HG03060 (cell line): ENCODE measurements around the gene ZFHX2.

ENCODE experiments used
- ATAC-seq: cut with Tn5 transposase; IDR thresholded peaks from one replicate; pipeline ENCODE4 v1.9.1; 2021; ENCODE audit warnings: low read depth, moderate number of reproducible peaks; ENCODE audit not compliant: unreplicated experiment

The ZFHX2 gene

DNA sequence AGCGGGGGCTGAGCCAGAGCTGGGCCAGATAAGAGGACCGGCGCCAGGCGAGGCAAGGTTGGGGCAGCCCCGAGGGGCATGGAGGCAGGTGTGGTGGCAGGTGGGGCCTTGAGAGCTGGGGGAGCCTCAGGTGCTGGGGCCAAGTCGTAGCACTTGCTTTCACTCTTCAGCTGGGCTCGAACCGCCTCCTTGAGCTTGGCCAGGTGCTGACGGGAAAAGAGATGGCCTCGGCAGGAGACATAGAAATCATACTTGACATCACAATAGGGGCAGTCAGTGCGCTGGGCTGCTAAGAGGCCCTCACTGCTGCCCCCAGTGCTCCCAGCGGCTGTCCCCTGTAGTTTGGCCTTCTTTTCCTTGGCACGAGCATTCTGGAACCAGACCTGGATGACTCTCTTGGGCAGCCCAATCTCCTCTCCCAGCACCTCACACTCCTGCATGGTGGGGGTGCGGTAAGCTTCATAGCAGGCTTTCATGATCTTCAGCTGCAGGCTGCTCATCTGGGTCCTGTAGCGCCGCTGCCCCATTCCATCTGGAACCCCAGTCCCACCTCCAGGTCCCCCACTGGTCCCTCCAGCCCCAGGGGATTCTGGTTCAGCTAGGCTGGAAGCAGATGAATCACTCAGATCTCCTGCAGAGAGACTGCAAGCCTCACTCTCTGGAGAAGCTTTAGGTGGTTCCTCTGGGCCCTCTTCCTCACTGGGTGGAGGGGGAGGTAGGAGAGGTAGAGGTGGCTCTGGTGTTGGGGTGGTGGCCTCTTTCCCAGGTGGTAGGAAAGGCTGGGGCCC is 28.1 kb downstream of the ZFHX2 start:
- no peak for ATAC-seq

DNA sequence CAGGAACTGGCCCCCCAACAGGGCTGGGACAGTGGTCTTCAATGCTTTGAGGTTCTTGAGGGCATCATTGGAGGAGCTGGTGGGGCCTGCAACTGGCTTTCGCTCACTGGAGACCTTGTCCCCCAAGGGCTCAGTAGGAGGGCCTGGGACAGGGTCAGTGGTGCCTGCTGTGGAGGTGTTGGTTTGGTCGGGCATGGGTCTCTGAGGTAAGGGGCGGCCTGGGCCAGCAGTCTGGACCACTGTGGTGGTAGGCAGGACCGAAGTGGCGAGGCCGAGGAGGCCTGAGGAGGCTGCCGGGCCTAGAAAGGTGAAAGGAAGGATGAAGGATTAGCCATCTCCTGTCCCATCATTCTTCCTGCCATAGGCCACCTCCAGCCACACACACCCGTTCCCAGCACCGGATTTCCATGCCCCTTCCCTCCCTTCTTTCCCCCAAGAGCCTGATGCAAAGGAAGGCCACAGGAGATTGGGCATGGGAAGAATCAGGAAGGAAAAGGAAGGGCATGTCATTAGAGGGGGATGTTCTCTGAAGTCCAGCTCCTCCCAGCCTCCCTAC is 28.8 kb downstream of the ZFHX2 start:
- no peak for ATAC-seq

DNA sequence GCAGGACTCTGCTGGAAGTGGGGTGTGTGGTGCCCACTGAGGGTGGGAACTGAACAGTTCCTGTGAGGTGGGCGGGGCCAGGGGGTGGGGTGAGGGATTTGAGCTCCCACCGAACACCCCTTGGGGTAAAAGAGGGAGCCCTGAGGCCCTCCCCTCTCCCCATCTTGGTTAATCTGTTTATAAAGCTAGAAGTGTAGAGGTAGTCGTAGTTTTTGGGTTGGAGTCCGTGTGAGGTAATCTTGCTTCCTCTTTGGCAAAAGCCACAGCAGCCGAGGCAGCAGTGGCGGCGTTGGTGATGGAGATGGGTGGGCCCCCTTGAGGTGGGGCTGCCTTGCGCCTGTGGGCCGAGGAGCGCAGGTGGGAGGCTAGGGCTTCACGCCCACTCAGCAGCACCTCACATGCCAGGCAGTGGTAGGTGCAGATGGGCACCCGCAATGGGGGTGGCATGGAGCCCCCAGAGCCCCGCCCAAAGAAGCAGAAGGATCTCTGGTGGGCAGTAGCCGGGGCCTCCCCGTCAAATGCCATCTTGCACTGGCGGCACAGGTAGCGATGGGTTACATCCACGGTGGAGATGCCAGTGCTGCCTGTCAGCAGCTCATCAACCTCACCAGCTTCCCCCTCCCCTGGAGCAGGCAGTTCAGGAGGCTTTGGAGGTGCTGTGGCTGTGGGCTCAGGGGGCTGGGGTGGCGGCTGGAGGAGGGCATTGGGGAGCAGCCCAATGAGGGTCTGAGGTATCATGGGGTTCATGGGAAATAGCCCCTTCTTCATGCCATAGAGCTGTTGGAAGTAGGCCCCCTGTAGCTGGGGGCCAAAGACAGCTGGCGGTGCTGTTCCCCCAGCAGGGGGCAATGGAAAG is 29.6 kb downstream of the ZFHX2 start:
- ATAC-seq = no peak

DNA sequence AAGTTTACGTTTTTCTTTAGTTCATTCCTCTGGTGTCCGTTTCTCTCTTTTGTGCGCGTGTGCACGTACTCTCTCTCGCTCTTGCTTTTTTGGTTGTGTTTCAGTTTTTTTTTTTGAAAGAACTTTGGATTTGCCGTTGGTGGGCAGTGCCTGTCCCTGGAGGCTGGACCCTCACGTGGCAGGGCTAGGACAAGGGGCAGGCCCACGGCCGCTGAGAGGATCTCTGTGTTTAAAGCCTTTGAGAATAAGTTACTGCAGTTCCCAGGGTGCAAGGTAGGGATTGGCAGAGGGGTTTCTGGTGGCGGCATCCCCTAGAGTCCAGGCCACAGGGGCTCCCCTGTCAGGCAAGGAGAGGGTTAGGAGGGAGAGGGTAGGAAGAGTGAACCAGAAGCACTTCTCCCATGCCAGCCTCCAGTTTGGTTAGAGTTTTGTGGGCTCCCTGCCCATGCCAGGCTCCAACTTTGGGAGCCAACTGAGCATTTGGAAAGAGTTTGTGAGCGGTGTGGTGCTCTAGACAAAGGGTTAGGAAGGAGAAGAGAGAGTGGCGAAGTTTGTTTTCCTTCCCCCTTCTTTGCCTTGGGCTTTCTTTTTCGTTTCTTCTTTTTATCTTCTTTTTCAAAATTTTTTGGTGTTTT is 30.5 kb downstream of the ZFHX2 start:
- no peak for ATAC-seq

DNA sequence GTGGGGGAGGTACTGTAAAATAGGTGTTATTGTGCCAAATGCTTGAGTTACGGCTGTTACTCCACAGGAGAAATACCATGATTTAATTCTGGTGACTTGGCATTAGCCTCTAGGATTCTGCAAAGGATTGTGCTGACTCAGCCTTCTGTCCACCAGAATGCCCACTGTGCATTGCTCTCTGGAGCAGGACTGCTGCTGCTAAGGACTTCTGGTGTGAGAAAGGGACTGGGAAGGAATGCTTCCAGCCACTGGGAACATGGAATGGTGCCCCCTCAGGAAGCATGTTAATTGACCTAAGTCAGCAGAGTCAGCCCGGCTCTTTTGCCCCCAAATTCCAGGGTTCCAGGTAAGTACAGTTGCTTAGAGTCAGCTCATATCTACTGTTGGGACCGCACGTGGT is 32.9 kb downstream of the ZFHX2 start:
- ATAC-seq = no peak

DNA sequence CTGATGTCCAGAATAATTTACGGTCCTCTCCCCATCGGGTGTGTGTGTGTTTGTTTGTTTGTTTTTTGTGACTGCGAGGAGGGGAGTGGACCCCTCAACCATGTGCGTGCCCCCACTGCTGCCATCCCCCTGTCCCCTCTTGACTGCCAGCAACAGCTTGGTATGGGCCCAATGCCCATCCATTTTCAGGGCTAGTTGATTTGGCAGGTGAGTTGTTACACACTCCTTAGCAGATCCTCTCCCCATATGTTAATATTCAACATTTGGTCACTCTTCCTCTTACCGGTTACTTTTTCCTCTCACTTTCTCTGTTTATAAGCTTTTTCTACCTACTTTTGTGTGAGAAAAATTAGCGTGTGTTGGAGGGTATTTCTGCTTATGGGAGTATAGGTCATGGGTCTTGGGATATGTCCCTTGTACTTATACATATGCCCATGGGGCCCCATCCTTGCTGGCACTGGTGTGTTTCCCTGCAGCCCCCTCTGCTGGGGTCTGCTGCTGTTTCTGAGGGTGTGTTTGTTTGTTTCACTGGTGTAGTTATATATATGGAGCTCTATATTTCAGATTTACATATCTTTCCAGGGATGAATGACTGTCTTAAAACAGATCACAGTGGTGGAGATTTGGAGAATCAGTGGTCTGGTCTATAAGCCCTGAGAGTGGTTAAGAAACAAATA is 33.8 kb downstream of the ZFHX2 start:
- ATAC-seq = no peak

DNA sequence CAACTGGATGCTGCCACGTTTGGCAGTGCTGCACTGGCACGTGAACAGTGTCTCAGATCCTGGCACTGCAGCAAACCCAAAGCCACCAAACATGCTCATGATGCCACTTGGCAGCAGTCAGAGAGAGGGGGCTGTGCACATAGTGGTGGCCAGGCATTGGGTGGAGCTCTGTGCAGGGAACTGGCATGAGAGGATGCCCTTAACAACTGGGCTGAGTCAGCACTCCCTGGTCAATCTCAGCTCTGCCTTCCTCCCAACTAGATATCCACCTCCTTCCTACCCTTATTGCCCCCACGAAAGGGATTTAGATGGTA is 37.0 kb downstream of the ZFHX2 start:
- ATAC-seq = no peak

DNA sequence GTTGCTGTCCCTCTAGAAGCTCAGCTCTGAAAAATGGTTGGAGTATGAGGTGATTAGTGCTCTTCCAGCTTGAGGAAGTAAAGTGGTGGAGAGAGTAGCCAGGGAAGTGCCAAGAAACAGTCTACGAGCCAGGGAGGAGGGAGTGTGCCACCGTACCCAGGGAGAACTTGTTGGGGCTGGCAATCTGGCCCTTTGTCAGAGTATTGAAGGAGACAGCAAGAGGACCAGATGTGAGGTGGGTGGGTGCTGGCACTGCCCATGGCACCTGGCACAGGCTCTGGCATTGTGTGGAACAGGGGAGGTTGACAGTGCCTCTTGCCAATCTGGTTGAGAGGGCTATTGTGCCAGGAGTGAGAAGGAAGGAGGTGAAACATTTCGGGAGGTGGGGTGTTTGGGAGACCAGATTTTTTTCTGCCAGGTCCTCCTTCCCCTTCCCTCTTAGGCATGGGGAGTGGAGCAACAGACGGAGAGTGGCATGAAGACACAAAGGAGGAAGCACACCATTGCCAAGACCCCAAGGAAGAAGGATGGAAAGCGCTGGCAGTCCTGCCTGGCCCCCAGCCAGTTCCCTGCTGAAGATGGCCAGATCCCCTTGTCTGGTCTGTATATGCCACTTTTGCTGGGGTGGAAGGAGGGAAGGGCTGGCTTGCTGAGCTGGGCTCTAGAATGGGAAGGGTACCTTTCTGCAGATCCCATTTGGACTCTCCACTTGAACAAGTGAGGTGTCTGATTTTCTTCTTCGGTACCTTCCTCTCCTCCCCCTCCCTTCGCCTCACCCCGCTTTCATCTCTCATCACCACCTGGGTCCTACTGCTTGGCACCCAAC is 37.5 kb downstream of the ZFHX2 start:
- ATAC-seq = no peak

DNA sequence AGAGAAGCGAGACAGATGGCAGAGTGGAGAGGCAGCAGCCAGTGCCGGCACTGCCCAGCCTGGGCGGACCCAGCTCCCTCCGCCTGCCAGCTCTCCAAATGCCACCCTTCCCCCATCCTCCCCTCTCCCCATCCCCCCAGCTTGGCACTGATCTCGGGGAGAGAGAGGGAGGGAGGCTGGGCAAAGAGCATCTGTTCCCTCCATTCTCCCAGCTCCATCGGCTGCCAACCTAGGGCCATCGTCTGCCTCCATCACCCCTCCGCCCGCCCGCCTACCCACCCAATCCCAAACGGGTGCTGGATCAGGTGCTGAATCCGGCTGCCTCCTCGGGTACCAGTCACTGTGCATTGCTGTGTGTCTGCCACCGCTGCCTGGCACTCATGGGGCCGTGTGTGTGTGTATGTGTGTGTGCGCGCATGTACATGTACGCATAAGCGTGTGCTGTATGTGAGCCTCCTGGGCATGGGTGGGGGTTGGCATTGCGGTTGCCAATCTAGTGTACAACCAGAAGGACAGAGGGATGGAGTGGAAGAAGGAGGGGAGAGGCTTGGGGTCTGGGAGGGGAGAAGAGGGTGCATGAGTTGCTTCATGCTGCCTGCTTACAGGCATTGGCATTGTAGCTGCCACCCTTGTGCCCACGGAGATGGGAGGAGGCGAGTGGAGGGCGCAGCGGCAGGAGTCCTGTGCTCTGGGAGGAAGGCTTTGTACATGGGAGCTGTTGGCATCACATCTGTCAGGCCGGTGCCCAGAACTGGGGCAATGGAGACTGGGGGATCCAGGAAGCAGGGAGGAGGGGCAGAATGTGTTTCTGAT is 38.4 kb downstream of the ZFHX2 start:
- ATAC-seq = no peak

DNA sequence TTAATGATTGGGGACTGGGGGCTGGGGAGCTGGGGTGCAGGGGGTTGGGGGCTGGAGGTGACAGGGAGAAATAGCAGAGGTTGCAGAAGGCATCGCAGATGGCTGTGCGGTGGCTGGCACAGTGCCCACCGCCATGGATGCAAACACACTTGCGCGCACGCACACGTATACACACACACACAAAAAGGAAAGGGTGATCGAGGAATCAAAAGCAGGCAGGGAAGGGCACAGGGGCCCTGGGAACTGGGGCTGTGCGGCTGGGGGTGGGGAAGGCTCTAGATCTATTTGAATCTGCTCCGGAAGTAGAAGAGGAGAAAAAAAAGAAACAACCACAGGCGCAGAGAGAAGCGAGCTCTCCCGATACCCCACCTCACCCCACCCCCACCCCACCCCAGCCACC is 39.4 kb downstream of the ZFHX2 start:
- no peak for ATAC-seq

DNA sequence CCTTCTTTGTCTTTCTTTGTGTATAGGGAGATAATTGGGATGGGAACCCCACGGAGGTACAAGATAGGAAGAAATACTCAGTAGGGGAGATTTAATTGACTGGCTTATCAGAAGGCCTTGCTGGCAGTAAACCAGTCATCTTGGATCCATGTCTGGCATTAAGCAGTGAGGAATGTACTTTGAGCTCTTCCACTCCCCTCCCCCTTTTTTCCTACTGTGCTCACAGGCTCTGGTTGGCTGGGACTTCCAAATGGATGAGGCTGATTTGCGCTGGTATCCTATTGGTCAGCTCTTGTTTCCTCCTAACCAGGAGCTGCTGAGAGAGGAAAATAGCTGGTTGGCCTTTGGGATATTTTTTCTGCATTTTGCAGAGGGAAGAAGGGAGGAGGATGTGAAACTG is 57.3 kb downstream of the ZFHX2 start:
- ATAC-seq = no peak

DNA sequence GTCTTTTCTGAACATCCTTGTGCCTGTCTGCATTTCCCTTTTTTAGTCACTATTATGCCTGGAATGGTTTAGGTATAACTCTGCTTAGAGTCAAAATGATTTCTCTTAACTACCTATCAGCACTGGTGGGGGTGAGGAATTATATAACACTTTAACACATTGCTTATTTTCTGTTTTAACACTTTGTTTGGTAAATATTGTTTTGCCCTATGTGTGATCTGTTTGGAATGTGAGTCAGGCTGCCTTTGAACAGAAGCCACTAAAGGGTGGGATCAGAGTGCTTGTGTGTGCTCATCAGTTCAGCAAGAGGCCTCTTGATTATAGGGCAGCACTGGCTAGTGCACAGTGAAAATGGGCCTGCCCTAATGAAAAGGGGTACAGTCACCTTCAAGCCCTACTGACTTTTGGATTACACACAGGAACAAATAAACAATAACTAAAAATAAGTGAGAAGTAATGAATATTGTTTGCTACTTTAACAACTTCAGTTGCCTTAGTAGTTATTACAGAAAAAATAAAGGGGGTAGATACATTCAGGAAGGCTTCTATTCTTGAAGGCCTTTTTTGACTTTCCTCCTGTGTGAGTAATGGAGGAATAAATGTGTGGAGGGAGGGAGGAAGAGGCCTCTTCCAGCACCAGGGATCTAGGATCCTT is 58.8 kb downstream of the ZFHX2 start:
- ATAC-seq = no peak

DNA sequence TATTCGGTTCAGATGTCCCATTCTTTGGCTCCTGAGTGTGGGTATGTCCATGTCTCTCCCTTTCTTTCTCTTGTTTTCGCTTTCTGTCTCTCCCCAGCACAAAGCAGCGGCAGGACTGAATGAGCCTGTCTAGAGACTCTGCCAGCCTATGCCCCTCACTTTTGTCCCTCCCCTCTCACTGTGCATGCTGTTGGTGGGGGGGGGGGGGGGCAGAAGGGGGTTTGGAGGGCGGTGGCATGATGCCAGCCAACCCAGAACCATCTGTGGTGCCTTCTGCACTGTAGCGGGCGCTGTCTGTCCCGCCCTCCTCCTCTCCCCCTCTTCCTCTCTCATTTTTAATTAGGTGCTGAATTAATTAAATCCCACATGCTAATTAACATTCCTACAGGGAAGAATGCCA is 64.3 kb downstream of the ZFHX2 start:
- ATAC-seq = no peak

DNA sequence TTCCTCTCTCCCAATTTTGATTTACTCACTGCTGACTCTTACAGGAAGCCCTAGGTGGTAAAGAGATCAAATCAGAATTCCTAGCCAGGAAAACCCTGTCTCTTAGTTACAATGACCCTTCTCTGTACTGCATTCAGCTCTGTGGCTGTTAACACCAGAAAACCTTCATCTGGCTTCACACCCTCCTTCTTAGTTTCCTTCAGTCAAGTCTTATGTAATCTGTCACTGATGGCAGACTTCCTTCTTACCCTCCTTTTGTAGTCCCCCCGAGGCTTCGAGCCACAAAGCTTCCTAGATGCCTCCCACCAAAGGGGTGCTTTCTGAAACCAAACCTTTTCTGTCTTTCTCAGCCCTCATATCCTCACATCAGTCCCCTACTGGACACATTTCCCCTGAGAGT is 65.5 kb downstream of the ZFHX2 start:
- no peak for ATAC-seq

DNA sequence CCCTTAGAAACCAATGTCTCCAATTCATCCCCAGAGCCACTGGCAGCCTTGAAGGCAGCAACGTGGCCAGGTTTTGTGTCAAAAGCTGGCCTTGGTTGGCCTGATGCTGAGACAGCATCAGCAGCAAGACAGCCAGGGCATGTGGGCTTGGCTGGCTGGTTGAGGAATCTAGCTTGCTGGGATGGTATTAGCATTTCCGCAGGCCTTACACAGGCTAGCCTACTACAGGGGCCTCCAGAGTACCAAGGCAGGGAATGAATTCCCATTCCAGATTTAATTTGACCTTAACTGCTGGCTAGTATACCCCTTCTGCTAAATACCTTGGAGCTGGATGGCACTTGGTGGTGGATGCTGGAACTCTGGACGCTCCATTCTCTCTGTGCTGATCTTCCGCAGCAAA is 66.2 kb downstream of the ZFHX2 start:
- ATAC-seq = no peak

DNA sequence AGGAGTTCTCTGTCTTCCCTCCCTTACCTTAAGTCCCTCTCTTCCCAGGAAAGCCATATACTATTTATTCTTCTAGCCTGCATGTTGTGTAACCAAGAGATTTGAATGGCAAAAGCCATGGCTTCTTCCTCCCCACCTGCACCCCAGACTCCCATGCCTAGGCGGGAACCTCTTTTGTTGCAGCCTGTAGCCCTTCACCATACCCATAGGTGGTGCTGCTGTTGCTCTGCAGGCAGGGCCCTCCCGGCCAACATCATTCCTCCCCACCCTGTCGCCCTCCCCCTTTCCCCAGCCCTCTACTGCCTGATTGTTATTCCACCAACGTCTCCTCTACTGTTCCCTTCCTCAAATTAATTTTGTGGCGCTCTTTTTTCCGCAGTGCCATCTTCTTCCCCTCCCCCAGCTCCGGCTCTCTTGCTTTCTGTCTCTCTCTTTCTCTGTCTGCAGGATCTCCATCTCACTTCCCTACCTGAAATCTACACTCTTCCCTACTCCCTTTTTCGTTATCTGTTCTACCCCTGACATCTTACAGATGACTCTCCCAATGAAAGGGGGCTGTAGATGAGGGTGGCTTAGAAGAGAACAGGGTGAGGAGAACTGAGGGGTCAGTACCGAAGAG is 68.2 kb downstream of the ZFHX2 start:
- no peak for ATAC-seq

DNA sequence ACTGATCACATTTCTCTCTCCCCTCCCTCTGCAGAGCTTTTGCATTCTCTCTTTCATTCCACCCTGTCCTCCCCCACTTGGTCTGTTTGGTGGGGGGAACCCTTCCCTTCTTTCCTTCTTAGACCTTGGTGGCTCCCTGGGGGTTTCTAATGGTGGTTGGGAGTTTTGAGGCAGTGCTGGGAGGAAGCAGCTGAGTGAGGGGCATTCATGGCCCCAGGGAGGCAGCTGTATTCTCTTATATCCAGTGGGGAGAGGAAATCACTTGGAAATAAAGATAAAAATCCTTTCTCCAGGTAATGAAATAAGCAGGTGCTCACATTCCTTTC is 68.8 kb downstream of the ZFHX2 start:
- ATAC-seq = no peak
